Neural progenitor cell (in vitro differentiated cells): ENCODE results near the gene GLRA1.

Experiments used
- EZH2 ChIP-seq: fragments of 200-600 bp; sonication (generic); IDR thresholded peaks from 2 replicates; pipeline ENCODE4 v1.6.1; 2017; ENCODE audit warnings: antibody characterized with exemption, mild to moderate bottlenecking, moderate library complexity
- EZH2phosphoT487 ChIP-seq: fragments of 200-600 bp; sonication (generic); IDR thresholded peaks from 2 replicates; pipeline ENCODE4 v1.6.1; 2017; ENCODE audit warnings: antibody characterized with exemption
- TF ChIP-seq, protein P1 (sequence below): fragments of 200-600 bp; sonication (generic); IDR thresholded peaks from 2 replicates; pipeline ENCODE4 v1.5.1; 2017; ENCODE audit warnings: antibody characterized with exemption, mild to moderate bottlenecking

DNA sequence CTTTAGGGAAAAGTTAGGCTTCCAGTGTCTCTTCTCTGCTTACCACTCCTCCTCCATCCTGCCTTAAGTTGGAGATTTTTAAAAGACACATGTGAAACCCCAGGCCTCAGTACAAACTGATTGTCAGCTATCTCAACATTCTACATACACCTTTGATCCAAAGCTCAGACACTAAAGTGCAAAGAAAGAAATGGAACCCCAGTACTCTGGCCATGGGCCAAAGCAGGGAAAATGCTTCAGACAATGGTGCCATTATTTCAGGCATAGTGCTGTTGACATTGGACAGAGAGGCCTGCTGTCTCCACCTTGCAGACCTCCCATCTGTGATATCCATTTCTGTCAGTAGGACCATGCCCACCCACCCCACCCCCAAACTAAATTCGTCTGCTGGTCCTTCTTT is 103.7 kb downstream of the GLRA1 start:
- TF ChIP-seq EZH2, result no peak
- TF ChIP-seq, protein P1, sequence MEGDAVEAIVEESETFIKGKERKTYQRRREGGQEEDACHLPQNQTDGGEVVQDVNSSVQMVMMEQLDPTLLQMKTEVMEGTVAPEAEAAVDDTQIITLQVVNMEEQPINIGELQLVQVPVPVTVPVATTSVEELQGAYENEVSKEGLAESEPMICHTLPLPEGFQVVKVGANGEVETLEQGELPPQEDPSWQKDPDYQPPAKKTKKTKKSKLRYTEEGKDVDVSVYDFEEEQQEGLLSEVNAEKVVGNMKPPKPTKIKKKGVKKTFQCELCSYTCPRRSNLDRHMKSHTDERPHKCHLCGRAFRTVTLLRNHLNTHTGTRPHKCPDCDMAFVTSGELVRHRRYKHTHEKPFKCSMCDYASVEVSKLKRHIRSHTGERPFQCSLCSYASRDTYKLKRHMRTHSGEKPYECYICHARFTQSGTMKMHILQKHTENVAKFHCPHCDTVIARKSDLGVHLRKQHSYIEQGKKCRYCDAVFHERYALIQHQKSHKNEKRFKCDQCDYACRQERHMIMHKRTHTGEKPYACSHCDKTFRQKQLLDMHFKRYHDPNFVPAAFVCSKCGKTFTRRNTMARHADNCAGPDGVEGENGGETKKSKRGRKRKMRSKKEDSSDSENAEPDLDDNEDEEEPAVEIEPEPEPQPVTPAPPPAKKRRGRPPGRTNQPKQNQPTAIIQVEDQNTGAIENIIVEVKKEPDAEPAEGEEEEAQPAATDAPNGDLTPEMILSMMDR, result no peak
- TF ChIP-seq EZH2phosphoT487, result no peak
